Germinal center (tissue), 1 donor: ENCODE measurements around the gene PRODH2.

Source experiments
- DNase-seq: peaks from one replicate; pipeline ENCODE4 v3.0.0; 2012; ENCODE audit warnings: mixed read lengths, low spot score

Gene PRODH2

GRCh38 chr19:35757749-35758608 lies 54.7 kb downstream of the PRODH2 start, which contains the start of gene PROSER3:
Gene PROSER3, plus strand, starts transcription at chr19:35758176. Its CDS starts 40 bp downstream, at chr19:35758216.
- peak; percentile 99 for DNase-seq

GRCh38 chr19:35757231-35757748 lies 55.4 kb downstream of the PRODH2 start:
- no peak for DNase-seq

DNA sequence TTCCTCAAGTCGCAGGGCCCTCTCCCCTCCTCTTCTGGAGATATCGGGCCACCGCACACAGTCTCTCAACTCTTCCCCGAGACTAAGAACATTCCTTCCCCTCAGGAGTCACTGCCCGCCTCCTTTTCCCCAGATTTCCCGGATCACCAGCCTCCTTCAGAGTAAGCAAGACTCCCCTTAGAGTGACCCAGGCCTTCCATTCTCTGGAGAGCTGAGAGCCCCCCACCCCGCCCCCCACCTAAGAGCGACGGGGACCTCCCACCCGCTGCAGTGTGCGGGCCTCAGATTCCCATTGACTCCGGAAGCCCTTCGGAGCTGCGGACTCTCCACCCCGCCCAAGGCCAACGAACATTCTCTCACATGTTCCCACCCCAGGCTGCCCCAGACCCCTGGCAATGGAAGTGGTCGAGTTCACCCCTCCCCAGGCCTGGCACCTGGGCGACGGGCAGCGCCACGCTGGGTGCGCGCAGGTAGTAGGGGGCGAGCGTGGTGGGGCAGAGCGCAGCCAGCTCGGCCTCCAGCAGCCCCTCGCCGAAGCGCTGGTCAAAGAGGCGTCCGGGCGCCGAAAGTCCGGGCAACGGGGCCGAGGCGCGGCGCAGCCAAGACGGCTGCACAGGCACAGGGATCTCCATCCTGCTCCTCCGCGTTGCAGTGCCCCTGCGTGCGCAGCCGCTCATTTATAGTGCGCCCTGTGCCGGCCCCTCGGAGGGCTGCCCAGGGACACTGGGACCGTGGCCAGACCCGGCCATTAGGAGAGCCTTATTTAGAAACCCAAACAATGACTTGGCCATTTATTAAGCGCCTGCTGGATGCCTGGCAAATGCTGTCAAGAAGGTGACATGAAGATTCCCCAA lies 56.0 kb downstream of the PRODH2 start, which contains the start of gene HSPB6:
Gene HSPB6, minus strand, starts transcription at position 653 of the 854 bp plus-strand sequence. Its CDS starts 21 bp downstream, at position 632.
- no peak for DNase-seq

- no peak for DNase-seq
Observed at GRCh38 chr19:35755550-35756376, 56.9 kb downstream of the PRODH2 start.

DNA sequence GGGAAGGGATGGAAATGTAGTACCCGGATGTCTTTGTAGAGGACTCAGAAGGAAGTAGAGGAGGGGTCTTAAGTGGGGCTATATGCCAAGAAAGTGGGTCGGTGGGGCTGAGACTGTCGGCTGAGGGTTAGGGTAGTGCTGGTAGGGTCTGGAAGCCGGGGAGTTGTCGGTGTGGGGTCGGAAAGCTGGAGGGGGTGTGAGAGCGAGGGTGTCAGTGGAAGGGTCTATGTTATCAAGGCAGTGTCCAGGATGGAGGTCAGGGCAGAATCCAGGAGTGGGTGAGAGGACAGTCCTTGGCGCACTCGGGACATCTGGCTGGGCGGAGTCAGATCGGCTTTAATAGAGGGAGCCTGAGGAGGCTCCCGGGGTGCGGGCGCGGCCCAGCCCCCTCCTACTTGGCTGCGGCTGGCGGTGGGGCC lies 57.5 kb downstream of the PRODH2 start:
- no peak for DNase-seq

DNA sequence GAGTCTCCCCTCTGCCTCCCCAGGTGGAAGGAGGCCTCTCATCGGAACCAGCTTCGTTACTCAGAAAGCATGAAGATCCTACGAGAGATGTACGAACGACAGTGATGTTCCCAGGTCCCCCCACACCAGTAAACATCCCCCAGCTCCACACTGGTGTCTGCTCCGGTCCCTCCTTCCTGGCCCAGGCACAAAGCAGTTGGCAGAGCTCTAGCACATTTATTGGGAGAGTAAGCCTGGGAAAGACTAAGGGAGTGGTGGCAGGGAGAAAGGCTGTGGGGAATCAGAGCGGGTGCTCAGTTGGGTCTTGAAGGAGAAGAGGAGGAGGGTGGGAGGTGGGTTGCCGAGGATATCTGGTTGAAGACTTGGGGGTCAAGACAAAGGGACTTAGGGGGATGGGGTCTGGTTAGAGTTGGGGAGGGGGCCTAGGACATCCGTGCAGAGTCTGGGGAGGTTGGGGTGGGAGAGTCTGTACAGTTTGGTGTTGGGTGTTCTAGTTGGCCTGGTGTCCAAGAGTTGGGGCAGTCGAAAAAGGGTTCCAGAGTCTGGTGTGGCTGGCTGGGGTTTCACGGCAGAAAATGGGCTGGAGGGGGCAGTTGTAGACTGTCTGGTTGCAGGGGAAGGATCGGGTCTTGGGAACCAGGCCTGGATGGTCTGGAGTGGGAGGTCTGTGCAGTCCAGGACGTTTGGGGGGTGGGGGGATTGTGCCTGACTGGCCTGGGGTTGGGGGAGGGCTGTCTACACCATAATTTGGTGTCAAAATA lies 58.1 kb downstream of the PRODH2 start:
- DNase-seq = no peak

DNA sequence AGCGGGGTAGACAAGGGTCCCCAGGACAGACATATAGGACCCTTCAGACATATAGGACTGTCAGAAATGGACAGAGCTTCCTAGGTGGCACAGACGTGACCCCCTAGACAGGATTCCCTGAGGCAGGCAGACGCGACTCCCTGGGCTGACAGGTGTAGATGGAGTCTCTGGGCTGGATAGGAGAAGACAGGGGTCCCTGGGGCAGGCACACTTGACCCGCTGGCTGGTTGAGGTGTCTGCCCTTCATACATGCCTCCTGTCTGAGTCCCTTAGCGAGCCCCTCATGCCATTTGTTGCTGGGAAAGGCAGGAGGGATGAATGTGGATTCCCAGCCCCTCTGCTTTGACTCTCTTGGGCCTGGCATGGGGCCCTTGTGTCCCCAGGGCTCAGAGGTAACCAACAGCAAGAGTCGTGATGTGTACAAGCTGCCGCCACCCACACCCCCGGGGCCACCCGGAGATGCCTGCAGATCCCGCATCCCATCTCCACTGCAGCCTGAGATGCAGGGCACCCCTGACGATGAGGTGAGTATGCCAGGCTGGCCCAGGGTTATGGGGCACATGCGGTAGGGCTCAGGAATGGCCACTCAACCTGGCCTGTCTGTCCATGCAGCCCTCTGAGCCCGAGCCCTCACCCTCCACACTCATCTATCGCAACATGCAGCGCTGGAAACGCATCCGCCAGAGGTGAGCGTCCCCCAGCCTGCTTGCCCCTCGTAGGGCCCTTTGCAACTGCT lies 58.8 kb downstream of the PRODH2 start:
- no peak for DNase-seq

DNA sequence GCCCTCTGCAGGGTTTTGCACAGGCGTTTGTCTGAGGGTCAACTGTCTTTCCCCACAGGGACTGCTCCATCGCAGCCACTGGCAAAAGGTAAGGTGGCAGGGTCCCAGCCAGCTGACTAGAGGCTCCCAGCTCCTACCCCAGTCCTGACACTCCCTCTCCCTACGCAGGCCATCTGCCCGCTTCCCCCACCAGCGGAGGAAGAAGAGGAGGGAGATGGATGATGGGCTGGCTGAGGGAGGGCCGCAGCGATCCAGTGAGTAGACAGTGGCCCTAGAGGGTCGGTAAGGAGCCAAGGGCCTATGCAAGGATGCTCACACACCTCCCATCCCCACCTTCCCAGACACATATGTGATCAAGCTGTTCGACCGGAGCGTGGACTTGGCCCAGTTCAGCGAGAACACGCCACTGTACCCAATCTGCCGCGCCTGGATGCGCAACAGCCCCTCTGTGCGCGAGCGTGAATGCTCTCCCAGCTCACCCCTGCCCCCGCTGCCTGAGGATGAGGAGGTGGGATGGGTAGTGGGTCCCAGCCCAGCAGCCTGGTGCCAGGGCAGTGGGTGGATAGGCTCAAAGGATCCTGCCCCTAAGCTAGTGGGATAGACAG lies 59.8 kb downstream of the PRODH2 start:
- no peak for DNase-seq

- DNase-seq = no peak
Observed at GRCh38 chr19:35751839-35752745, 60.6 kb downstream of the PRODH2 start.

GRCh38 chr19:35750167-35750566 lies 62.5 kb downstream of the PRODH2 start:
- no peak for DNase-seq
